Vagina (tissue), 2 donors: ENCODE results near the gene ABRAXAS1. TPM values are rescaled to one million over a fixed set of nuclear protein-coding genes. Genes with fewer than 3 reads are reported as not detected.

Experiments
- DNase-seq, 2 donors: peaks; one replicate each; pipeline ENCODE4 v3.0.0-alpha.2; 2017; ENCODE audit errors: extremely low spot score in 2 of 2
- H3K27ac ChIP-seq: fragments of 200-600 bp; sonication (generic); one replicate; pipeline ENCODE4 v1.5.1; 2019
- H3K27me3 ChIP-seq: fragments of 200-600 bp; sonication (generic); one replicate; pipeline ENCODE4 v1.5.1; 2019
- H3K36me3 ChIP-seq, 2 donors: fragments of 200-600 bp; sonication (generic); one replicate each; pipeline ENCODE4 v1.5.1; 2017 to 2019
- H3K4me1 ChIP-seq: fragments of 200-600 bp; sonication (generic); one replicate; pipeline ENCODE4 v1.5.1; 2019
- H3K4me3 ChIP-seq, 2 donors: fragments of 200-600 bp; sonication (generic); 1 replicate in 1 of 2; 2 replicates in 1 of 2; pipeline ENCODE4 v1.5.1; 2016 to 2019
- H3K9me3 ChIP-seq: fragments of 200-600 bp; sonication (generic); one replicate; pipeline ENCODE4 v1.5.1; 2019
- CTCF ChIP-seq, 3 experiments: fragments of 450-650 bp in 2 of 3; fragments of 200-600 bp in 1 of 3; sonication (generic) in 1 of 3; IDR thresholded peaks; one replicate each; pipeline ENCODE4 v1.5.1; 2017 to 2019; ENCODE audit warnings: antibody characterized with exemption in 3 of 3, mild to moderate bottlenecking in 2 of 3, moderate library complexity in 2 of 3
- POLR2A ChIP-seq, 2 donors: fragments of 450-650 bp; IDR thresholded peaks; one replicate each; pipeline ENCODE4 v1.6.1; 2017; ENCODE audit warnings: antibody characterized with exemption in 2 of 2, mild to moderate bottlenecking in 2 of 2, moderate library complexity in 2 of 2
- POLR2AphosphoS5 ChIP-seq, 2 donors: sonication (generic); formaldehyde crosslinking; IDR thresholded peaks; one replicate each; pipeline ENCODE4 v1.9.0; 2017; ENCODE audit warnings: antibody characterized with exemption in 2 of 2, mild to moderate bottlenecking in 2 of 2, low read depth in 1 of 2; ENCODE audit not compliant: insufficient read depth in 1 of 2
- intact Hi-C: fragments of 100-400 bp; cut with DNase I; formaldehyde crosslinking; loops from one replicate; pipeline ENCODE4 v1.15.1; 2023
- total RNA-seq: library from RNA; depleted of rRNA; stranded (reverse); fragments of >200 nt; gene quantifications from one replicate; pipeline ENCODE4 v1.2.3, GENCODE V29; 2016

ABRAXAS1 gene
- total RNA-seq, 1 donor from 2014 or later: 11.5 TPM

- no peaks in the 10 kb centered on the region for H3K27me3 ChIP-seq
- H3K36me3 ChIP-seq: peaks cover 0 to 17% of the 10 kb centered on the region in 2 donors
- H3K9me3 ChIP-seq: no peaks in the 10 kb centered on the region
- peaks cover 22% of the 10 kb centered on the region for H3K4me1 ChIP-seq
- H3K27ac ChIP-seq: no peak overlapping the region
- no peak for DNase-seq
- no peak overlapping the region for H3K4me3 ChIP-seq
- intact Hi-C loops: no loop called here
- TF ChIP-seq CTCF (IDR thresholded peaks at IDR 0.05) (no peak), POLR2A (IDR thresholded peaks at IDR 0.05) (no peak), POLR2AphosphoS5 (IDR thresholded peaks at IDR 0.05; ENCODE audit: insufficient read depth in 1 of 2, low read depth in 1 of 2) (no peak)
These were observed 35.9 kb downstream of the ABRAXAS1 start for GRCh38 chr4:83449009-83449408.

- Histone ChIP-seq H3K9me3 (no peaks in the 10 kb centered on the region), H3K27me3 (no peaks in the 10 kb centered on the region), H3K36me3 (peaks cover 0 to 47% of the 10 kb centered on the region in 2 donors), H3K4me3 (no peak overlapping the region), H3K27ac (no peak overlapping the region), H3K4me1 (no peaks in the 10 kb centered on the region)
- TF ChIP-seq POLR2AphosphoS5 (IDR thresholded peaks at IDR 0.05; ENCODE audit: insufficient read depth in 1 of 2, low read depth in 1 of 2) (no peak), POLR2A (IDR thresholded peaks at IDR 0.05) (no peak), CTCF (IDR thresholded peaks at IDR 0.05) (no peak)
- intact Hi-C loops: no loop called here
- DNase-seq: no peak
These were observed 44.0 kb downstream of the ABRAXAS1 start for GRCh38 chr4:83440899-83441298.

GRCh38 chr4:83440148-83440814 is 44.6 kb downstream of the ABRAXAS1 start:
- intact Hi-C loops: no loop called here
- no peaks in the 10 kb centered on the region for H3K4me1 ChIP-seq
- H3K36me3 ChIP-seq: peaks cover 0 to 43% of the 10 kb centered on the region in 2 donors
- H3K27me3 ChIP-seq: no peaks in the 10 kb centered on the region
- TF ChIP-seq CTCF (IDR thresholded peaks at IDR 0.05): no peak
- TF ChIP-seq POLR2A (IDR thresholded peaks at IDR 0.05): no peak
- TF ChIP-seq POLR2AphosphoS5 (IDR thresholded peaks at IDR 0.05; ENCODE audit: insufficient read depth in 1 of 2, low read depth in 1 of 2): no peak
- no peaks in the 10 kb centered on the region for H3K9me3 ChIP-seq
- no peak overlapping the region for H3K27ac ChIP-seq
- H3K4me3 ChIP-seq: no peak overlapping the region
- no peak for DNase-seq

- intact Hi-C loops: no loop called here
- no peaks in the 10 kb centered on the region for H3K27me3 ChIP-seq
- no peak overlapping the region for H3K4me3 ChIP-seq
- H3K27ac ChIP-seq: no peak overlapping the region
- no peak for TF ChIP-seq CTCF (IDR thresholded peaks at IDR 0.05)
- TF ChIP-seq POLR2AphosphoS5 (IDR thresholded peaks at IDR 0.05; ENCODE audit: insufficient read depth in 1 of 2, low read depth in 1 of 2): no peak
- TF ChIP-seq POLR2A (IDR thresholded peaks at IDR 0.05): no peak
- peaks cover 0 to 32% of the 10 kb centered on the region in 2 donors for H3K36me3 ChIP-seq
- H3K4me1 ChIP-seq: no peaks in the 10 kb centered on the region
- no peaks in the 10 kb centered on the region for H3K9me3 ChIP-seq
- DNase-seq: no peak
These were observed 46.2 kb downstream of the ABRAXAS1 start for GRCh38 chr4:83438719-83439118.

- Histone ChIP-seq H3K9me3 (no peaks in the 10 kb centered on the region), H3K36me3 (peaks cover 0 to 23% of the 10 kb centered on the region in 2 donors), H3K27ac (no peak overlapping the region), H3K4me1 (no peaks in the 10 kb centered on the region), H3K4me3 (no peak overlapping the region), H3K27me3 (no peaks in the 10 kb centered on the region)
- TF ChIP-seq CTCF (IDR thresholded peaks at IDR 0.05) (no peak), POLR2AphosphoS5 (IDR thresholded peaks at IDR 0.05; ENCODE audit: insufficient read depth in 1 of 2, low read depth in 1 of 2) (no peak)
- no peak for DNase-seq
- intact Hi-C loops: no loop called here
These were observed 48.2 kb downstream of the ABRAXAS1 start for GRCh38 chr4:83436680-83437079.
